HEK293 (cell line): ENCODE measurements around the gene TNFAIP8.

Experiments
- KLF16 ChIP-seq: fragments of 450-650 bp; formaldehyde crosslinking; IDR thresholded peaks from 2 replicates; pipeline ENCODE4 v1.5.1; 2017; ENCODE audit warnings: missing biosample characterization, missing genetic modification characterization
- MZF1 ChIP-seq: fragments of 450-650 bp; formaldehyde crosslinking; IDR thresholded peaks from 2 replicates; pipeline ENCODE4 v1.5.1; 2017; ENCODE audit warnings: missing biosample characterization, missing genetic modification characterization, borderline replicate concordance
- PRDM2 ChIP-seq: fragments of 450-650 bp; formaldehyde crosslinking; IDR thresholded peaks from 2 replicates; pipeline ENCODE4 v1.5.1; 2016; ENCODE audit warnings: missing biosample characterization, missing genetic modification characterization, borderline replicate concordance
- REPIN1 ChIP-seq: fragments of 450-650 bp; formaldehyde crosslinking; IDR thresholded peaks from 2 replicates; pipeline ENCODE4 v1.5.1; 2017; ENCODE audit warnings: missing biosample characterization, missing genetic modification characterization, low read depth
- SP7 ChIP-seq: fragments of 450-650 bp; formaldehyde crosslinking; IDR thresholded peaks from 2 replicates; pipeline ENCODE4 v1.5.1; 2016; ENCODE audit warnings: missing biosample characterization, missing genetic modification characterization
- ZBTB20 ChIP-seq: fragments of 450-650 bp; formaldehyde crosslinking; IDR thresholded peaks from 2 replicates; pipeline ENCODE4 v1.5.1; 2016; ENCODE audit warnings: missing biosample characterization, missing genetic modification characterization
- ZBTB26 ChIP-seq: fragments of 450-650 bp; formaldehyde crosslinking; optimal IDR thresholded peaks from 2 replicates; pipeline ENCODE3; 2016; ENCODE audit warnings: missing biosample characterization, mild to moderate bottlenecking, missing genetic modification characterization
- ZBTB6 ChIP-seq: fragments of 450-650 bp; formaldehyde crosslinking; IDR thresholded peaks from 2 replicates; pipeline ENCODE4 v1.5.1; 2017; ENCODE audit warnings: missing biosample characterization, missing genetic modification characterization
- ZNF10 ChIP-seq: fragments of 450-650 bp; formaldehyde crosslinking; IDR thresholded peaks from 2 replicates; pipeline ENCODE4 v1.5.1; 2017; ENCODE audit warnings: missing biosample characterization, missing genetic modification characterization
- ZNF292 ChIP-seq: fragments of 450-650 bp; formaldehyde crosslinking; IDR thresholded peaks from 2 replicates; pipeline ENCODE4 v1.5.1; 2016; ENCODE audit warnings: low read depth, missing biosample characterization, missing genetic modification characterization, borderline replicate concordance
- ZNF404 ChIP-seq: fragments of 450-650 bp; formaldehyde crosslinking; IDR thresholded peaks from 2 replicates; pipeline ENCODE4 v1.5.1; 2017; ENCODE audit warnings: missing biosample characterization, missing genetic modification characterization
- ZNF416 ChIP-seq: fragments of 450-650 bp; formaldehyde crosslinking; IDR thresholded peaks from 2 replicates; pipeline ENCODE4 v1.5.1; 2016; ENCODE audit warnings: missing biosample characterization, missing genetic modification characterization
- ZNF639 ChIP-seq: fragments of 450-650 bp; formaldehyde crosslinking; IDR thresholded peaks from 2 replicates; pipeline ENCODE4 v1.5.1; 2016; ENCODE audit warnings: missing biosample characterization, missing genetic modification characterization
- ZNF670 ChIP-seq: fragments of 450-650 bp; formaldehyde crosslinking; IDR thresholded peaks from 2 replicates; pipeline ENCODE4 v1.5.1; 2016; ENCODE audit warnings: missing biosample characterization, missing genetic modification characterization, low read depth
- ZNF704 ChIP-seq: fragments of 450-650 bp; formaldehyde crosslinking; IDR thresholded peaks from 2 replicates; pipeline ENCODE4 v1.5.1; 2016; ENCODE audit warnings: missing biosample characterization, missing genetic modification characterization
- ZNF791 ChIP-seq: fragments of 450-650 bp; formaldehyde crosslinking; IDR thresholded peaks from 2 replicates; pipeline ENCODE4 v1.5.1; 2016; ENCODE audit warnings: missing biosample characterization, missing genetic modification characterization
- ZSCAN16 ChIP-seq: fragments of 450-650 bp; formaldehyde crosslinking; IDR thresholded peaks from 2 replicates; pipeline ENCODE4 v1.5.1; 2016; ENCODE audit warnings: missing biosample characterization, missing genetic modification characterization
- TF ChIP-seq, protein P1 (sequence below): fragments of 450-650 bp; formaldehyde crosslinking; IDR thresholded peaks from 2 replicates; pipeline ENCODE4 v1.5.1; 2016; ENCODE audit warnings: missing biosample characterization, missing genetic modification characterization
- TF ChIP-seq, protein P2 (sequence below): fragments of 450-650 bp; formaldehyde crosslinking; IDR thresholded peaks from 2 replicates; pipeline ENCODE4 v1.5.1; 2016; ENCODE audit warnings: missing biosample characterization, missing genetic modification characterization

The TNFAIP8 gene

DNA sequence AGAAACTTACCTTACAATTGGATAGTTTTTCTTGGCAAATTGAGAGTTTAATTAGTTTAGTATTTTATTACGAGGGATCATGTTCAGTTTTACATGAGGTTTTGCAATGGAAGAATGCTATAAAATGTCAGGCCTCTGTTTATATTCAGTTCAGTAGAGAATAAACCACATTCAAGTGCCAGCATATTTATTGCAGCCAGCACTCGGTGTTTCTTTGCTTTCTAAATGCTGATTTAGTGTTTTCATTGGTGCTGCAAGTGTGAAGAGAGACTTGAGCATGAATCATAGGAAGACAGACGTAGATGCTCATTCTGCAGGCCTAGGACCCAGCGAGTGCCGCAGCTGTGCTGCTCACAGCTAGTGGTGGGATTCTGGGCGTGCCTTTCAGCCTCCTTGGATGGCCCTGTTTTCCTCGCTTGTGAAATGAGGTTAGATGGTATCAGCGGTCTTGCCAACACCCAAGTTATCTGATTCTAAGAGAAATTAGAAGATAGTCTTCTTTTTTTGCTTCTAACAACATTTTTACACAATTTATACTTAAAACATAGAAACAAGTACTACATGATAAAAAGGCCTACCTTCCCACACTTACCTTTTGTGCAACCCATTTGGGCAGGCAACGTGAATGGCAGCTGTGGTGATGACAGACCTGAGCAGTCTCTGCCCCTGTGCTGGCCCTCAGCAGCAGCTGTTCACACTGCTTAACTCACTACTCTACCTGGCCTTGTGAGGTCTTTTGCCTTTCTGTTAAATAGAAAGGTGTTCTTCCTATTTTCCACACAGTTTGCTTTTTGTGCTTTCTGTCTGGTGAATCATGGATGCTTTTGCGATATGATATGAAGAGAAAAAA, 26.8 kb upstream of the TNFAIP8 start (continued):
- TF ChIP-seq ZNF416 (tag by site-specific recombination): no peak
- no peak for TF ChIP-seq ZNF704
- no peak for TF ChIP-seq REPIN1 (tag by site-specific recombination)
- no peak for TF ChIP-seq ZNF292 (tag by site-specific recombination)
- TF ChIP-seq ZNF10: peak; percentile 17; the same call in 1 of the 2 replicates
- no peak for TF ChIP-seq ZBTB26
- peak; percentile 48; the same call in 1 of the 2 replicates for TF ChIP-seq SP7
- TF ChIP-seq ZSCAN16 (tag by site-specific recombination): no peak
- no peak for TF ChIP-seq ZNF404 (tag by site-specific recombination)
- peak; percentile 98 for TF ChIP-seq ZBTB20 (tag by site-specific recombination)
- peak; percentile 66; the same call in 1 of the 2 replicates for TF ChIP-seq MZF1 (tag by site-specific recombination)
- TF ChIP-seq, protein P1, sequence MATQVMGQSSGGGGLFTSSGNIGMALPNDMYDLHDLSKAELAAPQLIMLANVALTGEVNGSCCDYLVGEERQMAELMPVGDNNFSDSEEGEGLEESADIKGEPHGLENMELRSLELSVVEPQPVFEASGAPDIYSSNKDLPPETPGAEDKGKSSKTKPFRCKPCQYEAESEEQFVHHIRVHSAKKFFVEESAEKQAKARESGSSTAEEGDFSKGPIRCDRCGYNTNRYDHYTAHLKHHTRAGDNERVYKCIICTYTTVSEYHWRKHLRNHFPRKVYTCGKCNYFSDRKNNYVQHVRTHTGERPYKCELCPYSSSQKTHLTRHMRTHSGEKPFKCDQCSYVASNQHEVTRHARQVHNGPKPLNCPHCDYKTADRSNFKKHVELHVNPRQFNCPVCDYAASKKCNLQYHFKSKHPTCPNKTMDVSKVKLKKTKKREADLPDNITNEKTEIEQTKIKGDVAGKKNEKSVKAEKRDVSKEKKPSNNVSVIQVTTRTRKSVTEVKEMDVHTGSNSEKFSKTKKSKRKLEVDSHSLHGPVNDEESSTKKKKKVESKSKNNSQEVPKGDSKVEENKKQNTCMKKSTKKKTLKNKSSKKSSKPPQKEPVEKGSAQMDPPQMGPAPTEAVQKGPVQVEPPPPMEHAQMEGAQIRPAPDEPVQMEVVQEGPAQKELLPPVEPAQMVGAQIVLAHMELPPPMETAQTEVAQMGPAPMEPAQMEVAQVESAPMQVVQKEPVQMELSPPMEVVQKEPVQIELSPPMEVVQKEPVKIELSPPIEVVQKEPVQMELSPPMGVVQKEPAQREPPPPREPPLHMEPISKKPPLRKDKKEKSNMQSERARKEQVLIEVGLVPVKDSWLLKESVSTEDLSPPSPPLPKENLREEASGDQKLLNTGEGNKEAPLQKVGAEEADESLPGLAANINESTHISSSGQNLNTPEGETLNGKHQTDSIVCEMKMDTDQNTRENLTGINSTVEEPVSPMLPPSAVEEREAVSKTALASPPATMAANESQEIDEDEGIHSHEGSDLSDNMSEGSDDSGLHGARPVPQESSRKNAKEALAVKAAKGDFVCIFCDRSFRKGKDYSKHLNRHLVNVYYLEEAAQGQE (tag by site-specific recombination): no peak
- TF ChIP-seq ZNF670 (tag by site-specific recombination): no peak
- TF ChIP-seq, protein P2, sequence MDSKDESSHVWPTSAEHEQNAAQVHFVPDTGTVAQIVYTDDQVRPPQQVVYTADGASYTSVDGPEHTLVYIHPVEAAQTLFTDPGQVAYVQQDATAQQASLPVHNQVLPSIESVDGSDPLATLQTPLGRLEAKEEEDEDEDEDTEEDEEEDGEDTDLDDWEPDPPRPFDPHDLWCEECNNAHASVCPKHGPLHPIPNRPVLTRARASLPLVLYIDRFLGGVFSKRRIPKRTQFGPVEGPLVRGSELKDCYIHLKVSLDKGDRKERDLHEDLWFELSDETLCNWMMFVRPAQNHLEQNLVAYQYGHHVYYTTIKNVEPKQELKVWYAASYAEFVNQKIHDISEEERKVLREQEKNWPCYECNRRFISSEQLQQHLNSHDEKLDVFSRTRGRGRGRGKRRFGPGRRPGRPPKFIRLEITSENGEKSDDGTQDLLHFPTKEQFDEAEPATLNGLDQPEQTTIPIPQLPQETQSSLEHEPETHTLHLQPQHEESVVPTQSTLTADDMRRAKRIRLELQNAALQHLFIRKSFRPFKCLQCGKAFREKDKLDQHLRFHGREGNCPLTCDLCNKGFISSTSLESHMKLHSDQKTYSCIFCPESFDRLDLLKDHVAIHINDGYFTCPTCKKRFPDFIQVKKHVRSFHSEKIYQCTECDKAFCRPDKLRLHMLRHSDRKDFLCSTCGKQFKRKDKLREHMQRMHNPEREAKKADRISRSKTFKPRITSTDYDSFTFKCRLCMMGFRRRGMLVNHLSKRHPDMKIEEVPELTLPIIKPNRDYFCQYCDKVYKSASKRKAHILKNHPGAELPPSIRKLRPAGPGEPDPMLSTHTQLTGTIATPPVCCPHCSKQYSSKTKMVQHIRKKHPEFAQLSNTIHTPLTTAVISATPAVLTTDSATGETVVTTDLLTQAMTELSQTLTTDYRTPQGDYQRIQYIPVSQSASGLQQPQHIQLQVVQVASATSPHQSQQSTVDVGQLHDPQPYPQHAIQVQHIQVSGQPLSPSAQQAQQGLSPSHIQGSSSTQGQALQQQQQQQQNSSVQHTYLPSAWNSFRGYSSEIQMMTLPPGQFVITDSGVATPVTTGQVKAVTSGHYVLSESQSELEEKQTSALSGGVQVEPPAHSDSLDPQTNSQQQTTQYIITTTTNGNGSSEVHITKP (tag by site-specific recombination): 0 out of 2 replicates have a peak, but pooled peaks have one; percentile 41
- TF ChIP-seq KLF16 (tag by site-specific recombination): no peak
- 0 out of 2 replicates have a peak, but pooled peaks have one; percentile 58 for TF ChIP-seq ZNF639
- no peak for TF ChIP-seq ZNF791 (tag by site-specific recombination)
- TF ChIP-seq ZBTB6 (tag by site-specific recombination): no peak
- no peak for TF ChIP-seq PRDM2 (tag by site-specific recombination)
